ENCODE data around the gene CNOT6.

The CNOT6 gene

DNA sequence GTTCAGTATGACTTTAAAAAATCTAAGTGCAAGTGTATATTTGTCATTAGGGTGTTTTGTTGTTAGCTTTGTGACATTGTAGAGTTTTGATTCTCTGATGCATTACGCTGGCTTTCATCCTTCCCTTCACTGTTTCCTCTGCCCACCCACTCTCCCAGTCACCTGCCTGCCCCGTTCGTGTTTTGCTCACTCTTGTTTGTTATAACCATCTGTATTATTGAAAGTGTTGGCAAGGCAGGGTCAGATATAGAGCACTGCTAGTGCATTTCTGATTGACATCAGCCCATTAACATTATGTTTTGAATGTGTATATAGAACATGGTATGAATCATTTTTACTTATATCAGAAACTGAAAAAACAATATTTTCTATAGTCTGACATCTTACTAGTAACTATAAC, 69.8 kb downstream of the CNOT6 start:
- no peak overlapping the region for H3K4me3 ChIP-seq (ENCODE audit: low read depth, low read length)
- TF ChIP-seq, protein P1, sequence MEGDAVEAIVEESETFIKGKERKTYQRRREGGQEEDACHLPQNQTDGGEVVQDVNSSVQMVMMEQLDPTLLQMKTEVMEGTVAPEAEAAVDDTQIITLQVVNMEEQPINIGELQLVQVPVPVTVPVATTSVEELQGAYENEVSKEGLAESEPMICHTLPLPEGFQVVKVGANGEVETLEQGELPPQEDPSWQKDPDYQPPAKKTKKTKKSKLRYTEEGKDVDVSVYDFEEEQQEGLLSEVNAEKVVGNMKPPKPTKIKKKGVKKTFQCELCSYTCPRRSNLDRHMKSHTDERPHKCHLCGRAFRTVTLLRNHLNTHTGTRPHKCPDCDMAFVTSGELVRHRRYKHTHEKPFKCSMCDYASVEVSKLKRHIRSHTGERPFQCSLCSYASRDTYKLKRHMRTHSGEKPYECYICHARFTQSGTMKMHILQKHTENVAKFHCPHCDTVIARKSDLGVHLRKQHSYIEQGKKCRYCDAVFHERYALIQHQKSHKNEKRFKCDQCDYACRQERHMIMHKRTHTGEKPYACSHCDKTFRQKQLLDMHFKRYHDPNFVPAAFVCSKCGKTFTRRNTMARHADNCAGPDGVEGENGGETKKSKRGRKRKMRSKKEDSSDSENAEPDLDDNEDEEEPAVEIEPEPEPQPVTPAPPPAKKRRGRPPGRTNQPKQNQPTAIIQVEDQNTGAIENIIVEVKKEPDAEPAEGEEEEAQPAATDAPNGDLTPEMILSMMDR (IDR thresholded peaks at IDR 0.05; ENCODE audit: low read depth, low read length) = no peak

DNA sequence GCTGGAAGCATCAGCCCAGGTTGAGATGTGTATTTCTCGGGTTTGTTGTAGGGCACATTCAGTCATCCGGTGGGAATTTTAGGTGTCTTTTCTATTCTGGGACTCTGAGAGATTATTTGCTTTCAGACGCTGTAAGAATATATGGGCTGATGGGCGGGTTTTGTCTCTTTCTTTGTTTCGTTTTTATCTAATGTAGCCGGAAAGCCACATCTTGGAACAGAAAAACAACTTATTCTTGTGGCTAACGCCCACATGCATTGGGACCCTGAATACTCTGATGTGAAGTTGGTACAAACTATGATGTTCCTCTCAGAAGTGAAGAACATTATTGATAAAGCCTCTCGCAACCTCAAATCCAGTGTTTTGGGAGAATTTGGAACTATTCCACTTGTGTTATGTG, 74.7 kb downstream of the CNOT6 start:
- H3K4me3 ChIP-seq (ENCODE audit: low read depth, low read length) = no peak overlapping the region
- TF ChIP-seq, protein P1 (IDR thresholded peaks at IDR 0.05; ENCODE audit: low read depth, low read length) = no peak

- H3K4me3 ChIP-seq (ENCODE audit: low read depth, low read length) = no peak overlapping the region
- TF ChIP-seq, protein P1 (IDR thresholded peaks at IDR 0.05; ENCODE audit: low read depth, low read length) = no peak
Measured at GRCh38 chr5:180575571-180575970, 81.4 kb downstream of the CNOT6 start.

GRCh38 chr5:180580681-180581080, 86.5 kb downstream of the CNOT6 start:
- TF ChIP-seq, protein P1 (IDR thresholded peaks at IDR 0.05; ENCODE audit: low read depth, low read length) = no peak
- no peak overlapping the region for H3K4me3 ChIP-seq (ENCODE audit: low read depth, low read length)

DNA sequence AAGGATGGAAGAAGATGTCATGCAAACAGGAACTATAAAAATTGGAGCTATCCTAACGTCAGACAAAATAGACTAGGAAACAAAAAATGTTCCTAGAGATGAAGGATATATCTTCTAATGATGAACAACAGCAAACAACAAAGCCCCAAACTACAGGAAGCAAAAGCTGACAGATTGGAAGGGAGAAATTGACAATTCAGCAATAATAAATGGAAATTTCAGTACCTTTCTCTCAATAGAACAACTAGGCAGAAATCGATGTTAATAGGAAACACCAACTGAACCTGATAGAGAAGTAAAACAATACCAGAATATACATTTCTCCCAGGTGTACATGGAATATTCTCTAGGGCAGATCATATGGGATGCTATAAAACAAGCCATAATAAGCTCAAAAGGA, 89.6 kb downstream of the CNOT6 start:
- H3K4me3 ChIP-seq (ENCODE audit: low read depth, low read length) = no peak overlapping the region
- TF ChIP-seq, protein P1 (IDR thresholded peaks at IDR 0.05; ENCODE audit: low read depth, low read length) = no peak

DNA sequence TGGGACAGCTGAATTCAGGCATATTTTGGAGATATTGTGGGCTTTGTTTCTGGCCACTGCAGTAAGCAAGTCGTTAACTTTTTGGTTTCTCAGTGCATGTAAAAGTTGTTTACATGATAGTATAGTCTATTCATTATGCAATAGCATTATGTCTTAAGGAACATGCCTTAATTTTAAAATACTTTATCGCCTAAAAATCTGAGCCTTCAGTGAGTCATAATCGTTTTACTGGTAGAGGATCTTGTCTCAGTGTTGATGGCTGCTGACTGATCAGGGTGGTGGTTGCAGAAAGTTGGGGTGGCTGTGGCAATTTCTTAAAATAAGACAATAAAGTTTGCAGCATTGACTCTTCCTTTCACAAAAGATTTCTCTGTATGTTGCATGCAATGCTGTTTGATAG, 92.0 kb downstream of the CNOT6 start:
- TF ChIP-seq, protein P1 (IDR thresholded peaks at IDR 0.05; ENCODE audit: low read depth, low read length) = no peak
- no peak overlapping the region for H3K4me3 ChIP-seq (ENCODE audit: low read depth, low read length)

DNA sequence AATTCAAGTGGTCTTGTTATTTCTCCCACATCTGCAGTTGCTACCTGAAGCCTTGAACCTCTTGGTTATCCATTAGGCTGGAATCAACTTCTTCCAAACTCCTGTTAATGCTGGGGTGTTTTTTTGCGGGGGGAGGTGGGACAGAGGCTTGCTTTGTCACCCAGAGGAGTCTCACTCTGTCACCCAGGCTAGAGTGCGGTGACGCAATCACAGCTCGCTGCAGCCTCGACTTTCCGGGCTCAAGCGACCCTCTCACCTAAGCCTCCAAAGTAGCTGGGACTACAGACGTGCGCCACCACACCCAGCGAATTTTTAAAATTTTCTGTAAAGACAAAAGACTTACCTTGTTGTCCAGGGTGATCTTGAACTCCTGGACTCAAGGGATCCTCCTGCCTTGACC, 92.7 kb downstream of the CNOT6 start:
- TF ChIP-seq, protein P1 (IDR thresholded peaks at IDR 0.05; ENCODE audit: low read depth, low read length) = no peak

More for the DNA sequence above, 92.7 kb downstream of the CNOT6 start:
- H3K4me3 ChIP-seq (ENCODE audit: low read depth, low read length) = no peak overlapping the region

Data from WI38 (cell line).